B cell (primary cell): Measurements from ENCODE around the gene LIMK1. TPM values are rescaled to one million over a fixed set of nuclear protein-coding genes. Genes with fewer than 3 reads are reported as not detected.

Experiments used
- ATAC-seq: fragments of 200-7000 bp; cut with Tn5 transposase; one replicate; pipeline ENCODE4 v1.10.0; 2021; ENCODE audit warnings: low read depth, mild to moderate bottlenecking, moderate number of reproducible peaks, moderate library complexity
- CTCF ChIA-PET: fragments of 350-600 bp; sonication (Branson Sonifier 250); formaldehyde crosslinking; loops from one replicate; lab custom pipeline; 2021; ENCODE audit warnings: antibody characterized with exemption, inconsistent platforms; lab: Charles Lee
- POLR2A ChIA-PET: fragments of 350-600 bp; sonication (Branson Sonifier 250); formaldehyde crosslinking; loops from one replicate; lab custom pipeline; 2021; ENCODE audit warnings: antibody characterized with exemption; lab: Charles Lee
- DNase-seq: peaks from one replicate; pipeline ENCODE4 v3.0.0; 2013
- H2AFZ ChIP-seq: 2 replicates; pipeline ENCODE4 v1.6.1; 2012; ENCODE audit warnings: mild to moderate bottlenecking, low read depth, low read length; ENCODE audit not compliant: insufficient read depth, poor library complexity, severe bottlenecking
- H3K27ac ChIP-seq, 2 donors: 1 replicate in 1 of 2; 2 replicates in 1 of 2; pipeline ENCODE4 v1.5.1; 2012 to 2013; ENCODE audit warnings: low read length in 2 of 2, mild to moderate bottlenecking in 2 of 2, moderate library complexity in 1 of 2
- H3K27me3 ChIP-seq, 4 experiments: fragments of 200-600 bp in 1 of 4; sonication (generic) in 1 of 4; replicated peaks in 1 of 4; 1 replicate in 2 of 4; 2 replicates in 2 of 4; pipeline versions ENCODE4 v1.6.1 to v1.7.0; 2013 to 2016; ENCODE audit warnings: low read length in 3 of 4, mild to moderate bottlenecking in 2 of 4, mixed read lengths in 1 of 4, moderate library complexity in 1 of 4; ENCODE audit not compliant: insufficient read depth in 4 of 4, control insufficient read depth in 3 of 4; ENCODE audit errors: control extremely low read depth in 1 of 4
- H3K36me3 ChIP-seq, 2 experiments: replicated peaks in 1 of 2; 1 replicate in 1 of 2; 2 replicates in 1 of 2; pipeline versions ENCODE4 v1.6.1 to v1.7.1; 2013; ENCODE audit warnings: low read length in 1 of 2; ENCODE audit not compliant: insufficient read depth in 2 of 2, control insufficient read depth in 1 of 2; ENCODE audit errors: control extremely low read depth in 1 of 2, extremely low read depth in 1 of 2
- H3K4me1 ChIP-seq, 2 donors: fragments of 200-600 bp in 1 of 2; sonication (generic) in 1 of 2; 1 replicate in 1 of 2; 2 replicates in 1 of 2; pipeline versions ENCODE4 v1.5.1 to v1.6.1; 2013 to 2017; ENCODE audit warnings: low read length in 2 of 2; ENCODE audit not compliant: control insufficient read depth in 2 of 2, insufficient read depth in 2 of 2
- H3K4me2 ChIP-seq: replicated peaks from 2 replicates; pipeline ENCODE3; 2012; ENCODE audit warnings: mild to moderate bottlenecking, low read depth, low read length; ENCODE audit not compliant: poor library complexity, severe bottlenecking
- H3K4me3 ChIP-seq, 5 experiments: fragments of 200-600 bp in 1 of 5; sonication (generic) in 1 of 5; 1 replicate in 3 of 5; 2 replicates in 2 of 5; pipeline versions ENCODE4 v1.5.1 to v1.7.0; 2011 to 2016; ENCODE audit warnings: low read length in 4 of 5, mild to moderate bottlenecking in 4 of 5, low read depth in 2 of 5, control low read depth in 1 of 5, moderate library complexity in 1 of 5; ENCODE audit not compliant: insufficient read depth in 1 of 5; ENCODE audit errors: control extremely low read depth in 1 of 5, extremely low read depth in 1 of 5
- H3K79me2 ChIP-seq: fragments of 200-600 bp; sonication (generic); one replicate; pipeline ENCODE4 v1.6.0; 2016; ENCODE audit warnings: low read length; ENCODE audit not compliant: control insufficient read depth, insufficient read depth
- H3K9ac ChIP-seq: fragments of 200-600 bp; sonication (generic); 2 replicates; pipeline ENCODE4 v1.6.1; 2017; ENCODE audit warnings: mild to moderate bottlenecking, low read length, moderate library complexity
- H3K9me3 ChIP-seq, 3 donors: one replicate each; pipeline versions ENCODE4 v1.6.1 to v1.7.1; 2013; ENCODE audit warnings: low read length in 2 of 3; ENCODE audit not compliant: control insufficient read depth in 2 of 3, insufficient read depth in 1 of 3; ENCODE audit errors: control extremely low read depth in 1 of 3
- H4K20me1 ChIP-seq: 2 replicates; pipeline ENCODE4 v1.6.0; 2012; ENCODE audit warnings: mild to moderate bottlenecking, low read length; ENCODE audit not compliant: insufficient read depth, control insufficient read depth, poor library complexity, severe bottlenecking
- H3K27ac Mint-ChIP-seq: one replicate; pipeline ENCODE4 v1.8.0; 2021; ENCODE audit warnings: mixed read lengths
- H3K27me3 Mint-ChIP-seq: one replicate; pipeline ENCODE4 v1.8.0; 2021; ENCODE audit warnings: mixed read lengths
- H3K4me1 Mint-ChIP-seq: one replicate; pipeline ENCODE4 v1.8.0; 2021; ENCODE audit warnings: mixed read lengths
- H3K4me3 Mint-ChIP-seq: one replicate; pipeline ENCODE4 v1.8.0; 2021; ENCODE audit warnings: mixed read lengths
- H3K9me3 Mint-ChIP-seq: one replicate; pipeline ENCODE4 v1.8.0; 2022; ENCODE audit warnings: mixed read lengths; ENCODE audit not compliant: insufficient read depth
- CTCF ChIP-seq: fragments of 200-600 bp; IDR thresholded peaks from one replicate; pipeline ENCODE4 v1.8.0; 2022; ENCODE audit warnings: antibody characterized with exemption, mild to moderate bottlenecking
- EZH2 ChIP-seq: IDR thresholded peaks from 2 replicates; pipeline ENCODE4 v1.6.1; 2012; ENCODE audit warnings: borderline replicate concordance, low read depth, mild to moderate bottlenecking, moderate library complexity, low read length; ENCODE audit not compliant: insufficient read depth, poor library complexity, severe bottlenecking
- WGBS: methylation state at CpG from one replicate; pipeline ENCODE4 v1.1.5; 2013; ENCODE audit warnings: missing lambda C conversion rate; ENCODE audit not compliant: insufficient coverage; 5-methylcytosine and 5-hydroxymethylcytosine counted together
- intact Hi-C: fragments of 100-400 bp; cut with micrococcal nuclease; formaldehyde crosslinking; loops from one replicate; pipeline ENCODE4 v1.10.0; 2022
- polyA plus RNA-seq: library from polyadenylated mRNA; depleted of rRNA; stranded (reverse); fragments of >200 nt; gene quantifications from 2 replicates; pipeline ENCODE4 v1.2.3, GENCODE V29; 2012
- total RNA-seq, 2 donors: library from RNA; stranded (reverse); fragments of 120-200 nt in 1 of 2; gene quantifications; 1 replicate in 1 of 2; 2 replicates in 1 of 2; pipeline versions ENCODE4 v1.2.3 to v1.2.4, GENCODE V29; 2013 to 2022

The LIMK1 gene
- total and polyA plus RNA-seq, 2 donors (not counting 1 experiment from before 2014, with no cell fraction given), result 38.7 to 70.8 TPM

- Histone ChIP-seq H3K36me3 (peaks cover 0 to 6% of the 10 kb centered on the region in 2 experiments), H3K27me3 (no peaks in the 10 kb centered on the region), H2AFZ (no peak overlapping the region), H3K9ac (no peak overlapping the region), H3K4me1 (no peaks in the 10 kb centered on the region), H3K4me2 (no peak overlapping the region), H3K79me2 (no peaks in the 10 kb centered on the region), H3K4me3 (no peak overlapping the region), H3K27ac (no peak overlapping the region), H4K20me1 (no peaks in the 10 kb centered on the region), H3K9me3 (no peaks in the 10 kb centered on the region)
- no peaks in the 10 kb centered on the region for H3K9me3 Mint-ChIP-seq
- intact Hi-C loops, result no loop called here
- ATAC-seq (no peak), DNase-seq (no peak)
- TF ChIP-seq EZH2, result no peak
- TF ChIP-seq CTCF, result no peak
- CTCF ChIA-PET, result no interaction called here
- POLR2A ChIA-PET, result no interaction called here
- 88% methylated on average over 12 of the region's 12 CpGs for WGBS
- no peak overlapping the region for H3K27ac Mint-ChIP-seq
- H3K4me1 Mint-ChIP-seq, result peaks cover 2% of the 10 kb centered on the region
- H3K27me3 Mint-ChIP-seq, result no peaks in the 10 kb centered on the region
- no peak overlapping the region for H3K4me3 Mint-ChIP-seq
Measured at GRCh38 chr7:74126220-74126880, 42.7 kb downstream of the LIMK1 start.

- no peak overlapping the region for H3K4me3 Mint-ChIP-seq
- no peak overlapping the region for H3K27ac Mint-ChIP-seq
- H3K9me3 ChIP-seq, result no peaks in the 10 kb centered on the region
- TF ChIP-seq EZH2, result no peak
- TF ChIP-seq CTCF, result no peak
- CTCF ChIA-PET, result no interaction called here
- H3K4me1 Mint-ChIP-seq, result peaks cover 2% of the 10 kb centered on the region
- WGBS, result no CpG with 5 or more reads among the region's 2 CpGs
- no peak overlapping the region for H3K9ac ChIP-seq
- intact Hi-C loops, result no loop called here
- no peaks in the 10 kb centered on the region for H3K4me1 ChIP-seq
- H3K27me3 ChIP-seq, result no peaks in the 10 kb centered on the region
- H3K36me3 ChIP-seq, result no peaks in the 10 kb centered on the region
- DNase-seq (no peak), ATAC-seq (no peak)
- H3K4me2 ChIP-seq, result no peak overlapping the region
- no peaks in the 10 kb centered on the region for H4K20me1 ChIP-seq
- H3K79me2 ChIP-seq, result no peaks in the 10 kb centered on the region
- H3K9me3 Mint-ChIP-seq, result no peaks in the 10 kb centered on the region
- H3K27ac ChIP-seq, result no peak overlapping the region
- POLR2A ChIA-PET, result no interaction called here
- no peaks in the 10 kb centered on the region for H3K27me3 Mint-ChIP-seq
- H2AFZ ChIP-seq, result no peak overlapping the region
- H3K4me3 ChIP-seq, result no peak overlapping the region
Measured at GRCh38 chr7:74129887-74130286, 46.3 kb downstream of the LIMK1 start.
